ENCODE results near the gene SLC5A10. TPM values are rescaled to one million over a fixed set of nuclear protein-coding genes. Genes with fewer than 3 reads are reported as not detected.
"Not testable (repeated sequence)": the region's sequence is repeated elsewhere in the genome, so short reads cannot be mapped to it uniquely, and the experiment has no call there.

The SLC5A10 gene
- total RNA-seq, 1 donor from 2014 or later, result not detected

GRCh38 chr17:18953231-18953728, 1.3 kb downstream of the SLC5A10 start:
- Histone ChIP-seq H3K27me3 (no peaks in the 10 kb centered on the region), H3K9me3 (no peaks in the 10 kb centered on the region), H3K36me3 (no peaks in the 10 kb centered on the region), H3K4me1 (no peaks in the 10 kb centered on the region), H3K4me3 (no peak overlapping the region), H3K27ac (no peak overlapping the region)
- intact Hi-C loops (cut with DNase I), result no loop called here
- TF ChIP-seq CTCF (IDR thresholded peaks at IDR 0.05), result no peak
- DNase-seq (ENCODE audit: low spot score in 2 of 2), result no peak

GRCh38 chr17:18954321-18954720, 2.4 kb downstream of the SLC5A10 start:
- no peak for DNase-seq (ENCODE audit: low spot score in 2 of 2)
- intact Hi-C loops (cut with DNase I), result no loop called here

GRCh38 chr17:18955009-18955408, 3.0 kb downstream of the SLC5A10 start:
- no peaks in the 10 kb centered on the region for H3K36me3 ChIP-seq
- H3K9me3 ChIP-seq, result no peaks in the 10 kb centered on the region
- H3K27ac ChIP-seq, result no peak overlapping the region
- no peak overlapping the region for H3K4me3 ChIP-seq
- H3K4me1 ChIP-seq, result no peaks in the 10 kb centered on the region
- H3K27me3 ChIP-seq, result no peaks in the 10 kb centered on the region
- intact Hi-C loops (cut with DNase I), result no loop called here
- no peak for TF ChIP-seq CTCF (IDR thresholded peaks at IDR 0.05)
- no peak for DNase-seq (ENCODE audit: low spot score in 2 of 2)

More at GRCh38 chr17:18954321-18954720, 2.4 kb downstream of the SLC5A10 start:
- Histone ChIP-seq H3K36me3 (no peaks in the 10 kb centered on the region), H3K27me3 (no peaks in the 10 kb centered on the region), H3K4me3 (no peak overlapping the region), H3K27ac (no peak overlapping the region), H3K9me3 (no peaks in the 10 kb centered on the region), H3K4me1 (no peaks in the 10 kb centered on the region)
- TF ChIP-seq CTCF (IDR thresholded peaks at IDR 0.05), result no peak

GRCh38 chr17:18956021-18956420, 4.1 kb downstream of the SLC5A10 start:
- H3K4me3 ChIP-seq; DNase-seq (ENCODE audit: low spot score in 2 of 2); H3K4me1 ChIP-seq; H3K36me3 ChIP-seq; H3K9me3 ChIP-seq; H3K27ac ChIP-seq; intact Hi-C loops (cut with DNase I); H3K27me3 ChIP-seq: not testable (repeated sequence)

- Histone ChIP-seq H3K27ac (no peak overlapping the region), H3K4me1 (no peaks in the 10 kb centered on the region), H3K9me3 (no peaks in the 10 kb centered on the region), H3K36me3 (no peaks in the 10 kb centered on the region), H3K27me3 (no peaks in the 10 kb centered on the region), H3K4me3 (no peak overlapping the region)
- no peak for DNase-seq (ENCODE audit: low spot score in 2 of 2)
- intact Hi-C loops (cut with DNase I), result no loop called here
- no peak for TF ChIP-seq CTCF (IDR thresholded peaks at IDR 0.05)
Observed at GRCh38 chr17:18956581-18956980, 4.6 kb downstream of the SLC5A10 start.

GRCh38 chr17:18957831-18958230, 5.9 kb downstream of the SLC5A10 start:
- Histone ChIP-seq H3K4me3 (no peak overlapping the region), H3K9me3 (no peaks in the 10 kb centered on the region), H3K4me1 (no peaks in the 10 kb centered on the region), H3K36me3 (no peaks in the 10 kb centered on the region), H3K27me3 (no peaks in the 10 kb centered on the region), H3K27ac (no peak overlapping the region)
- TF ChIP-seq CTCF (IDR thresholded peaks at IDR 0.05), result no peak
- DNase-seq (ENCODE audit: low spot score in 2 of 2), result no peak
- intact Hi-C loops (cut with DNase I), result no loop called here

Data from ascending aorta (tissue), 2 donors.